Mucosa of descending colon (tissue), 3 donors: ENCODE results near the gene S100A6. TPM values are rescaled to one million over a fixed set of nuclear protein-coding genes. Genes with fewer than 3 reads are reported as not detected.
A peak's percentile ranks its signal among the peaks of the same experiment; 100 is the strongest.
"Not testable (repeated sequence)": the region's sequence is repeated elsewhere in the genome, so short reads cannot be mapped to it uniquely, and the experiment has no call there.

ENCODE experiments used
- ATAC-seq: fragments of 200-7000 bp; cut with Tn5 transposase; one replicate; pipeline ENCODE4 v1.9.1; 2020; ENCODE audit warnings: mild to moderate bottlenecking, moderate library complexity
- DNase-seq, 3 donors: peaks; one replicate each; pipeline ENCODE4 v3.0.0-alpha.2; 2020
- H3K36me3 ChIP-seq: fragments of 200-600 bp; one replicate; pipeline ENCODE4 v1.8.0; 2021; ENCODE audit warnings: low read depth, mild to moderate bottlenecking
- H3K4me1 ChIP-seq: fragments of 200-600 bp; one replicate; pipeline ENCODE4 v1.8.0; 2021; ENCODE audit warnings: low read depth, mild to moderate bottlenecking
- H3K4me3 ChIP-seq: fragments of 200-600 bp; one replicate; pipeline ENCODE4 v1.8.0; 2021; ENCODE audit warnings: mild to moderate bottlenecking
- H3K9me3 ChIP-seq: fragments of 200-600 bp; one replicate; pipeline ENCODE4 v1.8.0; 2021; ENCODE audit warnings: mild to moderate bottlenecking
- CTCF ChIP-seq: fragments of 200-600 bp; IDR thresholded peaks from one replicate; pipeline ENCODE4 v1.8.0; 2022; ENCODE audit warnings: antibody characterized with exemption, mild to moderate bottlenecking
- intact Hi-C, 2 donors: fragments of 100-400 bp; cut with DNase I in 1 of 2; cut with micrococcal nuclease in 1 of 2; formaldehyde crosslinking; loops; one replicate each; pipeline versions ENCODE4 v1.11.0 to v1.11.1; 2022; cut with DNase I, micrococcal nuclease
- total RNA-seq, 3 donors: library from RNA; stranded (reverse); fragmentation: NEBNext Ultra II Directional in 2 of 3; extraction: Animal tissue kit (Norgen Biotek cat#: 25700) in 2 of 3; gene quantifications; one replicate each; pipeline versions ENCODE4 v1.2.1 to v1.2.4, GENCODE V29; 2021 to 2023
- donor health status: DM: no; HTN: no; CAD: no; lungs with moderate emphysema.
- donor health status: DM: no; HTN: no; CAD: no.
- donor health status: DM: no; HTN: yes; CAD: no.

The S100A6 gene
- total RNA-seq, 3 donors from 2014 or later, result 1,327 to 1,659 (median 1,382) TPM

GRCh38 chr1:153578490-153578889 lies 42.7 kb upstream of the S100A6 start:
- peaks cover 12% of the 10 kb centered on the region for H3K4me1 ChIP-seq
- ATAC-seq (no peak), DNase-seq (no peak)
- H3K4me3 ChIP-seq, result no peak overlapping the region
- intact Hi-C loops, result no loop called here
- peaks cover 2% of the 10 kb centered on the region for H3K9me3 ChIP-seq
- no peaks in the 10 kb centered on the region for H3K36me3 ChIP-seq
- TF ChIP-seq CTCF, result no peak

- intact Hi-C loops, result no loop called here
These were observed 41.8 kb upstream of the S100A6 start for GRCh38 chr1:153577624-153578051.

GRCh38 chr1:153577138-153577537 lies 41.3 kb upstream of the S100A6 start:
- TF ChIP-seq CTCF, result no peak
- DNase-seq (no peak), ATAC-seq (no peak)
- H3K9me3 ChIP-seq, result peaks cover 2% of the 10 kb centered on the region
- no peak overlapping the region for H3K4me3 ChIP-seq
- H3K36me3 ChIP-seq, result no peaks in the 10 kb centered on the region
- intact Hi-C loops, result no loop called here
- peaks cover 14% of the 10 kb centered on the region for H3K4me1 ChIP-seq

More at GRCh38 chr1:153577624-153578051, 41.8 kb upstream of the S100A6 start:
- ATAC-seq, result peak; percentile 76
- Histone ChIP-seq H3K36me3 (no peaks in the 10 kb centered on the region), H3K9me3 (peaks cover 2% of the 10 kb centered on the region), H3K4me1 (peaks cover 14% of the 10 kb centered on the region), H3K4me3 (no peak overlapping the region)
- peak in 2 of 3 donors; percentile 73 to 76 for DNase-seq
- TF ChIP-seq CTCF, result no peak

- H3K9me3 ChIP-seq, DNase-seq, ATAC-seq, intact Hi-C loops, H3K4me3 ChIP-seq, H3K36me3 ChIP-seq: not testable (repeated sequence)
- peaks cover 14% of the 10 kb centered on the region for H3K4me1 ChIP-seq
These were observed 39.7 kb upstream of the S100A6 start for GRCh38 chr1:153575497-153575896.

- intact Hi-C loops, ATAC-seq, H3K4me3 ChIP-seq: not testable (repeated sequence)
These were observed 39.3 kb upstream of the S100A6 start for GRCh38 chr1:153575081-153575491.

GRCh38 chr1:153573351-153573750 lies 37.6 kb upstream of the S100A6 start:
- intact Hi-C loops, result no loop called here
- H3K36me3 ChIP-seq, result no peaks in the 10 kb centered on the region
- peaks cover 15% of the 10 kb centered on the region for H3K4me1 ChIP-seq
- H3K9me3 ChIP-seq, result peaks cover 2% of the 10 kb centered on the region
- no peak overlapping the region for H3K4me3 ChIP-seq
- ATAC-seq, result no peak
- TF ChIP-seq CTCF, result no peak
- DNase-seq, result no peak

More at GRCh38 chr1:153575081-153575491, 39.3 kb upstream of the S100A6 start:
- H3K9me3 ChIP-seq, H3K36me3 ChIP-seq: not testable (repeated sequence)
- DNase-seq, result peak in 1 of 3 donors; percentile 49
- H3K4me1 ChIP-seq, result peaks cover 14% of the 10 kb centered on the region

GRCh38 chr1:153572569-153573015 lies 36.8 kb upstream of the S100A6 start:
- no peak overlapping the region for H3K4me3 ChIP-seq
- peak; percentile 83 to 93 (median 91) for DNase-seq
- peaks cover 20% of the 10 kb centered on the region for H3K4me1 ChIP-seq
- intact Hi-C loops, result no loop called here
- H3K9me3 ChIP-seq, result peaks cover 2% of the 10 kb centered on the region
- no peaks in the 10 kb centered on the region for H3K36me3 ChIP-seq
- peak; percentile 85 for ATAC-seq
- peak; percentile 67 for TF ChIP-seq CTCF
